Stimulated activated memory B cell treated with anti-CD40 and anti-IgM and Interleukin-4, amounts not matched to agents 10 μg/mL and 1 μg/mL and 100 μg/mL, for 72 hours (primary cell): ENCODE measurements around the gene PAX7.

ENCODE experiments used
- ATAC-seq: fragments of 150-1000 bp; cut with Tn5 transposase; 2 replicates; pipeline ENCODE4 v1.10.0; 2021
- H3K27ac Mint-ChIP-seq: one replicate; pipeline ENCODE4 v1.8.0; 2022; ENCODE audit warnings: mild to moderate bottlenecking, mixed read lengths
- H3K27me3 Mint-ChIP-seq: one replicate; pipeline ENCODE4 v1.8.0; 2022; ENCODE audit warnings: mixed read lengths
- H3K36me3 Mint-ChIP-seq: one replicate; pipeline ENCODE4 v1.8.0; 2022; ENCODE audit warnings: mixed read lengths
- H3K4me1 Mint-ChIP-seq: one replicate; pipeline ENCODE4 v1.8.0; 2022; ENCODE audit warnings: mixed read lengths
- H3K4me3 Mint-ChIP-seq: one replicate; pipeline ENCODE4 v1.8.0; 2022; ENCODE audit warnings: mild to moderate bottlenecking, moderate library complexity, mixed read lengths
- H3K9me3 Mint-ChIP-seq: one replicate; pipeline ENCODE4 v1.8.0; 2022; ENCODE audit warnings: mixed read lengths

PAX7 gene

GRCh38 chr1:18635070-18635577, 4.5 kb downstream of the PAX7 start:
- peaks cover 3% of the 10 kb centered on the region for H3K9me3 Mint-ChIP-seq
- ATAC-seq, result no peak
- peaks cover 10% of the 10 kb centered on the region for H3K4me1 Mint-ChIP-seq
- H3K27me3 Mint-ChIP-seq, result peaks cover 99% of the 10 kb centered on the region
- no peak overlapping the region for H3K27ac Mint-ChIP-seq
- H3K4me3 Mint-ChIP-seq, result no peak overlapping the region
- no peaks in the 10 kb centered on the region for H3K36me3 Mint-ChIP-seq

- H3K4me3 Mint-ChIP-seq, result no peak overlapping the region
- no peak for ATAC-seq
- H3K27me3 Mint-ChIP-seq, result peaks cover 99% of the 10 kb centered on the region
- H3K27ac Mint-ChIP-seq, result no peak overlapping the region
- H3K4me1 Mint-ChIP-seq, result peaks cover 14% of the 10 kb centered on the region
- peaks cover 3% of the 10 kb centered on the region for H3K9me3 Mint-ChIP-seq
- H3K36me3 Mint-ChIP-seq, result no peaks in the 10 kb centered on the region
These were observed 5.4 kb downstream of the PAX7 start for GRCh38 chr1:18635891-18636595.

- Mint-ChIP-seq H3K27ac (no peak overlapping the region), H3K4me1 (peaks cover 14% of the 10 kb centered on the region), H3K27me3 (peaks cover 99% of the 10 kb centered on the region), H3K36me3 (no peaks in the 10 kb centered on the region), H3K4me3 (no peak overlapping the region), H3K9me3 (peaks cover 3% of the 10 kb centered on the region)
- ATAC-seq, result no peak
These were observed 6.2 kb downstream of the PAX7 start for GRCh38 chr1:18636596-18637508.

- ATAC-seq, result no peak
- Mint-ChIP-seq H3K27ac (no peak overlapping the region), H3K4me3 (no peak overlapping the region), H3K9me3 (peaks cover 3% of the 10 kb centered on the region), H3K36me3 (no peaks in the 10 kb centered on the region), H3K27me3 (peaks cover 99% of the 10 kb centered on the region), H3K4me1 (peaks cover 14% of the 10 kb centered on the region)
These were observed 6.9 kb downstream of the PAX7 start for GRCh38 chr1:18637511-18637960.

- Mint-ChIP-seq H3K27me3 (peaks cover 99% of the 10 kb centered on the region), H3K4me1 (peaks cover 17% of the 10 kb centered on the region), H3K4me3 (no peak overlapping the region), H3K27ac (no peak overlapping the region), H3K36me3 (no peaks in the 10 kb centered on the region), H3K9me3 (peaks cover 3% of the 10 kb centered on the region)
- no peak for ATAC-seq
These were observed 7.6 kb downstream of the PAX7 start for GRCh38 chr1:18637962-18638834.

- Mint-ChIP-seq H3K4me1 (peaks cover 20% of the 10 kb centered on the region), H3K9me3 (peaks cover 3% of the 10 kb centered on the region), H3K27ac (no peak overlapping the region), H3K27me3 (peaks cover 98% of the 10 kb centered on the region), H3K4me3 (no peak overlapping the region), H3K36me3 (no peaks in the 10 kb centered on the region)
- no peak for ATAC-seq
These were observed 8.3 kb downstream of the PAX7 start for GRCh38 chr1:18638835-18639364.

- Mint-ChIP-seq H3K4me3 (no peak overlapping the region), H3K4me1 (peaks cover 20% of the 10 kb centered on the region), H3K27me3 (peaks cover 96% of the 10 kb centered on the region), H3K27ac (no peak overlapping the region), H3K9me3 (peaks cover 3% of the 10 kb centered on the region), H3K36me3 (no peaks in the 10 kb centered on the region)
- ATAC-seq, result no peak
These were observed 8.9 kb downstream of the PAX7 start for GRCh38 chr1:18639368-18640055.

- peak overlapping the region; percentile 37 for H3K4me3 Mint-ChIP-seq
- H3K27ac Mint-ChIP-seq, result no peak overlapping the region
- H3K4me1 Mint-ChIP-seq, result peaks cover 26% of the 10 kb centered on the region
- H3K36me3 Mint-ChIP-seq, result no peaks in the 10 kb centered on the region
- no peaks in the 10 kb centered on the region for H3K9me3 Mint-ChIP-seq
- peaks cover 96% of the 10 kb centered on the region for H3K27me3 Mint-ChIP-seq
- ATAC-seq, result no peak
These were observed 9.8 kb downstream of the PAX7 start for GRCh38 chr1:18640228-18641004.

- H3K4me1 Mint-ChIP-seq, result peaks cover 26% of the 10 kb centered on the region
- H3K4me3 Mint-ChIP-seq, result no peak overlapping the region
- H3K36me3 Mint-ChIP-seq, result no peaks in the 10 kb centered on the region
- no peak for ATAC-seq
- peaks cover 96% of the 10 kb centered on the region for H3K27me3 Mint-ChIP-seq
- no peak overlapping the region for H3K27ac Mint-ChIP-seq
- H3K9me3 Mint-ChIP-seq, result no peaks in the 10 kb centered on the region
These were observed 10.6 kb downstream of the PAX7 start for GRCh38 chr1:18641005-18641941.

GRCh38 chr1:18642278-18643095, 11.8 kb downstream of the PAX7 start:
- Mint-ChIP-seq H3K27me3 (peaks cover 87% of the 10 kb centered on the region), H3K9me3 (no peaks in the 10 kb centered on the region), H3K27ac (no peak overlapping the region), H3K36me3 (no peaks in the 10 kb centered on the region), H3K4me3 (no peak overlapping the region), H3K4me1 (peaks cover 26% of the 10 kb centered on the region)
- no peak for ATAC-seq

GRCh38 chr1:18643154-18644012, 12.7 kb downstream of the PAX7 start:
- Mint-ChIP-seq H3K27ac (no peak overlapping the region), H3K4me1 (peaks cover 26% of the 10 kb centered on the region), H3K9me3 (no peaks in the 10 kb centered on the region), H3K27me3 (peaks cover 87% of the 10 kb centered on the region), H3K4me3 (no peak overlapping the region), H3K36me3 (no peaks in the 10 kb centered on the region)
- no peak for ATAC-seq
